ENCODE results near the gene SLC25A51. TPM values are rescaled to one million over a fixed set of nuclear protein-coding genes. Genes with fewer than 3 reads are reported as not detected.

Gene SLC25A51
- total and polyA plus RNA-seq, 4 donors = 6.2 to 30.1 (median 17.3) TPM

DNA sequence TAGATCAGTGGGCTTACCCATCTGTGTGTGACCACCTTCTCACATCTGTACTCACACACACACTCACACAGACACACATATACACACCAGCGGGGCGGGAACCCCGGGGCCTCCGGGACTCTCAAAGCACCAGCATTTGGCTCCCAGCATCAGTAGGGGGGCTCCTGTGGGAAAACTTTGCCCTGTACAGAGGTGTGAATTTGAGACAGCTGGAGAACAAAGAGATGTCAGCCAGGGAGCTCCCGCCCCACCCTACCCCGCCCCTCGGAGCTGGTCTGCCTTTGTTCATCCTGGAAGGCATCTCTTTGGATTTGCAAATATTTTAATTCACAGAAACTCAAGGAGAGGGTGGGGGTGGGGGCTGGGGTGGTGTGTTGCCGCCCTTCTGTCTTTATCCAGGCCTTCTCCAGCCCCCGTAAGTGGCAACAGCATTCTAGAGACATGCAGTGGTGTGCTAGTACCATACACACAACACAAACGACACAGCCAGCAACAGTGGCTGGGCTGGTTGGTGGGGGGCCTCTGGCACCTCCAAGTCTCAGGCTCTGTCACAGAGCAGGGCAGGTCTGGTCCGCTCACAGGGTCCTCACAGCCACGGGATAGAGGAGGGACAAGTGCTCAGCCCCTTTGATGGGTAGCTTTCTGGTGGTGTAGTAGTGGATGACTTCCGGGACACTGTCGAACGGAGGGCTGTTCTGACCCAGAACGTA, 15.5 kb upstream of the SLC25A51 start:
- no peaks in the 10 kb centered on the region for H3K27me3 ChIP-seq (ENCODE audit: control insufficient read depth in 3 of 3, insufficient read depth in 3 of 3, low read length in 2 of 3)
- TF ChIP-seq, protein P1, sequence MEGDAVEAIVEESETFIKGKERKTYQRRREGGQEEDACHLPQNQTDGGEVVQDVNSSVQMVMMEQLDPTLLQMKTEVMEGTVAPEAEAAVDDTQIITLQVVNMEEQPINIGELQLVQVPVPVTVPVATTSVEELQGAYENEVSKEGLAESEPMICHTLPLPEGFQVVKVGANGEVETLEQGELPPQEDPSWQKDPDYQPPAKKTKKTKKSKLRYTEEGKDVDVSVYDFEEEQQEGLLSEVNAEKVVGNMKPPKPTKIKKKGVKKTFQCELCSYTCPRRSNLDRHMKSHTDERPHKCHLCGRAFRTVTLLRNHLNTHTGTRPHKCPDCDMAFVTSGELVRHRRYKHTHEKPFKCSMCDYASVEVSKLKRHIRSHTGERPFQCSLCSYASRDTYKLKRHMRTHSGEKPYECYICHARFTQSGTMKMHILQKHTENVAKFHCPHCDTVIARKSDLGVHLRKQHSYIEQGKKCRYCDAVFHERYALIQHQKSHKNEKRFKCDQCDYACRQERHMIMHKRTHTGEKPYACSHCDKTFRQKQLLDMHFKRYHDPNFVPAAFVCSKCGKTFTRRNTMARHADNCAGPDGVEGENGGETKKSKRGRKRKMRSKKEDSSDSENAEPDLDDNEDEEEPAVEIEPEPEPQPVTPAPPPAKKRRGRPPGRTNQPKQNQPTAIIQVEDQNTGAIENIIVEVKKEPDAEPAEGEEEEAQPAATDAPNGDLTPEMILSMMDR (IDR thresholded peaks at IDR 0.05; ENCODE audit: control extremely low read depth, extremely low read depth) = no peak
- peaks cover 0 to 77% (median 47%) of the 10 kb centered on the region in 5 donors for H3K4me1 ChIP-seq (ENCODE audit: control insufficient read depth in 5 of 5, insufficient read depth in 5 of 5, low read length in 5 of 5)
- no peaks in the 10 kb centered on the region for H3K9me3 ChIP-seq (ENCODE audit: control insufficient read depth in 4 of 4, insufficient read depth in 3 of 4, low read length in 3 of 4)
- no peak overlapping the region for H3K27ac ChIP-seq (ENCODE audit: low read depth in 1 of 2, low read length in 1 of 2)
- DNase-seq (peak in 1 of 3 donors; percentile 12), ATAC-seq (ENCODE audit: insufficient read depth, low FRiP score) (no peak)
- 89 to 94% methylated on average over 16 of the region's 16 CpGs for WGBS, 2 donors
- no peak overlapping the region for H3K4me3 ChIP-seq
- H3K9ac ChIP-seq (ENCODE audit: insufficient read depth in 1 of 2, low read length in 2 of 2) = no peak overlapping the region
- peaks cover 0 to 2% (median 0%) of the 10 kb centered on the region in 4 donors for H3K36me3 ChIP-seq (ENCODE audit: control insufficient read depth in 4 of 4, insufficient read depth in 4 of 4, low read length in 4 of 4)

DNA sequence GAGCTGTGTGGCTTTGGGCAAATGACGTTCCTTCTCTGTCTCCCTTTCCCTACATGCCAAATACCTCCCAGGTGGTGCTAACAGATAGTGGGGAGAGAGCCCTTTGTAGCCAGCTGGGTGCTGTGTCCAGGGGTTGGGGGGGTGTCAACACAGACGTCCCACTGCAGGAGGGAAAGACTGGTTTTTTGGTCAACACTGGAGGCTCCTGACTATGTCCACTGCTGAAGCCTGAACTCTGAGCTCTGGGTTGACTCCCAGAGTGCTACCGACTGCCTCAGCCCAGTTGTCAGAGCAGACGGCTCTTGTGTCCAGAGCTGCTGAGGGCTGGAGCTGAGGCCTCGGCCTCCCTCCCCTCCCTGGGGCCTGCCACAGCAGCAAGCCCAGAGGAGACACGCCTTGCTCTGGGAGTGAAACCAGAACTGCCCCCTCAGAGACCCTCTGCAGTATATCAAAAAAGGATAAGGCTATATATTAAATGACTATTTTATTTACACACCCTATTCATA, 14.8 kb upstream of the SLC25A51 start:
- no peak for ATAC-seq (ENCODE audit: insufficient read depth, low FRiP score)
- no peaks in the 10 kb centered on the region for H3K9me3 ChIP-seq (ENCODE audit: control insufficient read depth in 4 of 4, insufficient read depth in 3 of 4, low read length in 3 of 4)
- no peak overlapping the region for H3K27ac ChIP-seq (ENCODE audit: low read depth in 1 of 2, low read length in 1 of 2)
- H3K27me3 ChIP-seq (ENCODE audit: control insufficient read depth in 3 of 3, insufficient read depth in 3 of 3, low read length in 2 of 3) = no peaks in the 10 kb centered on the region
- TF ChIP-seq, protein P1 (IDR thresholded peaks at IDR 0.05; ENCODE audit: control extremely low read depth, extremely low read depth) = no peak
- no peak overlapping the region for H3K9ac ChIP-seq (ENCODE audit: insufficient read depth in 1 of 2, low read length in 2 of 2)
- DNase-seq = peak in 1 of 3 donors; percentile 10
- peaks cover 0 to 2% (median 0%) of the 10 kb centered on the region in 4 donors for H3K36me3 ChIP-seq (ENCODE audit: control insufficient read depth in 4 of 4, insufficient read depth in 4 of 4, low read length in 4 of 4)
- peaks cover 0 to 84% (median 49%) of the 10 kb centered on the region in 5 donors for H3K4me1 ChIP-seq (ENCODE audit: control insufficient read depth in 5 of 5, insufficient read depth in 5 of 5, low read length in 5 of 5)
- 83 to 89% methylated on average over 6 of the region's 6 CpGs for whole genome bisulfite sequencing, 2 donors
- H3K4me3 ChIP-seq = no peak overlapping the region

DNA sequence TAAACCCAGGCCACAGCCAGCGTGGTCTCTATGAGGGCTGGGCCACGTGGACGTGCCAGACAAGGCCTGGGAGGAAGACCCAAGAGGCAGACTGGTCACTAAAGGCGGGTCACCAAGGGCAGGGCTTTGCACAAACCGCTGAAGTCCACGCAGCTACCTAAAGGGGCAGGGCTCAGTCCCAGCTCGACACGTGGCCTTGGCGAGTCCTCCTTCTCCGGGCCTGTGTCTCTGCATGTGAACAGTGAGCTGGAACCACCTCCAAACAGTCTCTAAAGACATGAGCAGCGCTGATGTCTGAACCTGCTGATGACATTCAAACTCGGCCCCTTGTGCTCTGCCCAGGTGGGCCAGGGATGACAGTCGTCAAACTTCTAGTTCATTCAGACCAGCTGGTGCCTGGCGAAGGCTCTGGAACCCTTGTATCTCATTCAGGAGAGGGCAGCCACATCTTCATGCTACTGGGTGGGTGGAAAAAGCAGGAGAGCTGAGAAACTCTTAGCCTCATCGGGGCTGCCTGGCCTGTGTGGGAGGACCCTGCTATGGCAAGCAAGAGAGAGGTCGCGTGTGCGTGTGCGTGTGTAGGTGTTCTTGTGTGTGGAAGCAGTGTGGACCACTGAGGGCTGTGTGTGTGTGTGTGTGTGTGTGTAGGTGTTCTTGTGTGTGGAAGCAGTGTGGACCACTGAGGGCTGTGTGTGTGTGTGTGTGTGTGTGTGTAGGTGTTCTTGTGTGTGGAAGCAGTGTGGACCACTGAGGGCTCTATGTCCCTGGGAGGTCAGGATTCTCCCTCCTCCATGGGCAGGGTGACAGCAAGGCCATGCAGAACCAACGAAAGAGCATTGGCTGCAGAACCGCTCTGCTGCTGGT, 14.1 kb upstream of the SLC25A51 start:
- DNase-seq (peak in 1 of 3 donors; percentile 8), ATAC-seq (ENCODE audit: insufficient read depth, low FRiP score) (no peak)
- Histone ChIP-seq H3K36me3 (ENCODE audit: control insufficient read depth in 4 of 4, insufficient read depth in 4 of 4, low read length in 4 of 4) (peaks cover 0 to 2% (median 0%) of the 10 kb centered on the region in 4 donors), H3K4me3 (no peak overlapping the region), H3K27ac (ENCODE audit: low read depth in 1 of 2, low read length in 1 of 2) (peak overlapping the region; percentile 51 to 55), H3K9me3 (ENCODE audit: control insufficient read depth in 4 of 4, insufficient read depth in 3 of 4, low read length in 3 of 4) (no peaks in the 10 kb centered on the region), H3K4me1 (ENCODE audit: control insufficient read depth in 5 of 5, insufficient read depth in 5 of 5, low read length in 5 of 5) (peaks cover 0 to 85% (median 49%) of the 10 kb centered on the region in 5 donors), H3K9ac (ENCODE audit: insufficient read depth in 1 of 2, low read length in 2 of 2) (no peak overlapping the region), H3K27me3 (ENCODE audit: control insufficient read depth in 3 of 3, insufficient read depth in 3 of 3, low read length in 2 of 3) (no peaks in the 10 kb centered on the region)
- TF ChIP-seq, protein P1 (IDR thresholded peaks at IDR 0.05; ENCODE audit: control extremely low read depth, extremely low read depth) = no peak
- 84 to 89% methylated on average over 21 of the region's 21 CpGs for WGBS, 2 donors

Measured in lung (tissue), 12 donors.